SH-SY5Y (cell line): Measurements from ENCODE around the gene HPSE.

Experiments used
- GATA2 ChIP-seq: IDR thresholded peaks from 2 replicates; pipeline ENCODE4 v1.6.1; 2011; ENCODE audit warnings: mild to moderate bottlenecking, low read depth, low read length
- GATA3 ChIP-seq: IDR thresholded peaks from 2 replicates; pipeline ENCODE4 v1.6.1; 2011; ENCODE audit warnings: low read depth, mild to moderate bottlenecking, low read length, moderate library complexity

- TF ChIP-seq GATA2: no peak
- no peak for TF ChIP-seq GATA3
Measured at GRCh38 chr4:83269256-83269655, 65.4 kb downstream of the HPSE start.
